HEK293T (cell line): ENCODE data around the gene HASPIN.

Experiments used
- CTCF ChIA-PET: fragments of 350-600 bp; formaldehyde crosslinking; extraction: SDS; loops from one replicate; lab custom pipeline; 2021; ENCODE audit warnings: antibody characterized with exemption, inconsistent platforms; lab: Yijun Ruan, JAX
- POLR2A ChIA-PET: fragments of 350-600 bp; formaldehyde crosslinking; extraction: SDS; loops from one replicate; lab custom pipeline; 2020; ENCODE audit warnings: antibody characterized with exemption, inconsistent platforms; lab: Yijun Ruan, JAX
- DNase-seq: peaks from one replicate; pipeline ENCODE4 v3.0.0; 2012; ENCODE audit warnings: mixed read lengths; ENCODE audit errors: extremely low spot score
- ARNT ChIP-seq: fragments of 450-650 bp; IDR thresholded peaks from 2 replicates; pipeline ENCODE4 v1.6.1; 2017; ENCODE audit warnings: mild to moderate bottlenecking
- BHLHE40 ChIP-seq: fragments of 450-650 bp; IDR thresholded peaks from 2 replicates; pipeline ENCODE4 v1.6.1; 2016; ENCODE audit warnings: mild to moderate bottlenecking, moderate library complexity, borderline replicate concordance
- CTBP1 ChIP-seq: fragments of 450-650 bp; IDR thresholded peaks from 2 replicates; pipeline ENCODE4 v1.6.1; 2016; ENCODE audit warnings: borderline replicate concordance
- ELF4 ChIP-seq: fragments of 450-650 bp; IDR thresholded peaks from 2 replicates; pipeline ENCODE4 v1.6.1; 2017; ENCODE audit warnings: antibody characterized with exemption
- FOXA1 ChIP-seq: fragments of 450-650 bp; IDR thresholded peaks from 2 replicates; pipeline ENCODE4 v1.6.1; 2016; ENCODE audit warnings: mild to moderate bottlenecking
- FOXK2 ChIP-seq: fragments of 450-650 bp; IDR thresholded peaks from 2 replicates; pipeline ENCODE4 v1.6.1; 2016; ENCODE audit warnings: mild to moderate bottlenecking
- FOXM1 ChIP-seq: fragments of 450-650 bp; IDR thresholded peaks from 2 replicates; pipeline ENCODE4 v1.6.1; 2017; ENCODE audit warnings: mild to moderate bottlenecking, borderline replicate concordance
- HDGF ChIP-seq: fragments of 450-650 bp; IDR thresholded peaks from 2 replicates; pipeline ENCODE4 v1.6.1; 2017; ENCODE audit warnings: antibody characterized with exemption, borderline replicate concordance
- L3MBTL2 ChIP-seq: fragments of 450-650 bp; conservative IDR thresholded peaks from 2 replicates; pipeline ENCODE4 v1.6.1; 2016; ENCODE audit warnings: mild to moderate bottlenecking
- LEF1 ChIP-seq: fragments of 450-650 bp; IDR thresholded peaks from 2 replicates; pipeline ENCODE4 v1.6.1; 2017; ENCODE audit warnings: mild to moderate bottlenecking, borderline replicate concordance
- NFRKB ChIP-seq: fragments of 450-650 bp; IDR thresholded peaks from 2 replicates; pipeline ENCODE4 v1.6.1; 2016; ENCODE audit warnings: mild to moderate bottlenecking, moderate library complexity
- SP1 ChIP-seq: fragments of 450-650 bp; IDR thresholded peaks from 2 replicates; pipeline ENCODE4 v1.6.1; 2017
- SUZ12 ChIP-seq: fragments of 450-650 bp; IDR thresholded peaks from 2 replicates; pipeline ENCODE4 v1.6.1; 2016; ENCODE audit warnings: mild to moderate bottlenecking
- TARDBP ChIP-seq: fragments of 450-650 bp; IDR thresholded peaks from 2 replicates; pipeline ENCODE4 v1.6.1; 2016
- ZNF384 ChIP-seq: fragments of 450-650 bp; IDR thresholded peaks from 2 replicates; pipeline ENCODE4 v1.6.1; 2016
- TF ChIP-seq, protein P1 (sequence below): fragments of 450-650 bp; IDR thresholded peaks from 2 replicates; pipeline ENCODE4 v1.6.1; 2016

The HASPIN gene

DNA sequence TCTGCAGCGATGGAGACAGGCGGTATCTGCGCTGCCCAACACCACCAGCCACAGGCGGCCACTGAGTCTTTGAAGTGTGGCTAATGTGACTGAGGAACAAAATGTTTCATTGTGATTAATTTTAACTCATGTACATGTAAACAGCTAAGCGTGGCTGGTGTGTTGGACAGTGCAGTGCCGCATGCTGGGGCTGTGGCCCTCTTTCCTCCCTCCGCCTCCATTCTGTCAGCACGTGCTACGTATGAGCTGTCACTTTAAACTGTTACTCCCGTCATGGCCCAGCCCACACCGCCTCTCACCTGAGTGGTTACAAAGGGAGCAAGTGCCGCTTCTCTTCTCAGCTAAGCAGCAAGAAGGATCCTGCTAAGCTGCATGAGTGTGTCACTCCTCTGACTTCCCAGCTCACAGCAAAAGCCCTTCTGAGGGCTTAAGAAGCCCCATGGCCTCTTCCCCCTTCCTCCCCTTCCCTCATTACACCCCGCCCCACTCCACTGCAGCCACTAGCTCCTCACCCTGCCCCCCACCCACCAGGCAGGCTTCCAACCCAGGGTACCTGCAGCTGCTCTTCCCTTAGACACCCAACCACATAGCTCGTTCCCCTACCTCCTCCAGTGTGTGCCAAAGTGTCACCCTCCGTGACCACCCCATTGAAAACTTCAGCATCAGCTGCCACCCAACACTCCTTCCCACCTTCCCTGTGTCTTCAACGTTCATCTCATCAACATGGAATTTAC is 15.0 kb downstream of the HASPIN start:
- ChIA-PET CTCF (interaction anchor here (0.6 to 2.8 kb wide), 10 partner anchors 18 to 296 kb away, joined by 3 to 30 read pairs (median 4); partner anchors contain the start of gene NCBP3), POLR2A (interaction anchor here (1.1 kb wide), 1 partner anchor 15 kb away, joined by 4 read pairs; the partner anchor contains the start of gene HASPIN)
- TF ChIP-seq L3MBTL2 = no peak
- TF ChIP-seq SUZ12 = no peak
- no peak for TF ChIP-seq HDGF
- TF ChIP-seq FOXK2 = no peak
- TF ChIP-seq CTBP1 = no peak
- TF ChIP-seq NFRKB = no peak
- TF ChIP-seq FOXM1 = no peak
- TF ChIP-seq ARNT = no peak
- TF ChIP-seq SP1 = no peak
- no peak for TF ChIP-seq LEF1
- DNase-seq = no peak

DNA sequence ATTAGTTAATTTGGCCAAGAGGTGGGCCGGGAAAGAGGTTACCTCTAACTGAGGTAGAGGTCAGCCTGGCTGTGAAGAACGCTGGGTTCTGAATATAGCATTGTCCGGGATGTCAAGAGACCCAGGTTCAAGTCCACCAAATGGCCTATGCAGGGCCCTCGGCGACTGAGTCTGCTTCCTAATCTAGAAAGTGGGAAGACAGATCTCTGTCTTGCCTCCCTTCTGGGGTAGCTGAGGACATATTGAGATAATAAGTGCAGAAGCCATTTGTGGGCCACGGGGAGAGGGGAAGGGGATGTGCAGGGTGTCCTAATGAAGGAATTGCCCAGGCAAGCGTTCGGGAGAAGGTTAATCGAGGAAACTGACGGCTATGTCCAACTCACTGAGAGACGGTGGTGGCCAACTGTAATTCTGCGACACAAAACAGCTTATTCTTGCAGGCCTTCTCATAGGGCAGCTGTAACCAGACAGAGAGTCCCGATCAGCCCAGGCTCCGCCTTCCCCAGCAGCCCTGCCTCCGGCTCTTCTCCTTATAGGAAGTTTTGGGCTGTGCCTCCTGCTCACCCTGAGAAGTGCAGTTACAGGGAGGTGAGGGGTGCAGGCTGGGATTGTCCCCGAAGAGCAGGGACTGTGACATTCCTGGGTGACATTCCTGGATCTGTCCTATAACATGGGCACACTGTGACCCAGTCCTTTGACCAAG is 15.9 kb downstream of the HASPIN start:
- POLR2A ChIA-PET = interaction anchor here (1.1 kb wide), 1 partner anchor 16 kb away, joined by 4 read pairs; the partner anchor contains the start of gene HASPIN
- TF ChIP-seq CTBP1 (no peak), LEF1 (no peak), NFRKB (no peak), HDGF (no peak), BHLHE40 (no peak), L3MBTL2 (no peak), SUZ12 (no peak)
- TF ChIP-seq, protein P1, sequence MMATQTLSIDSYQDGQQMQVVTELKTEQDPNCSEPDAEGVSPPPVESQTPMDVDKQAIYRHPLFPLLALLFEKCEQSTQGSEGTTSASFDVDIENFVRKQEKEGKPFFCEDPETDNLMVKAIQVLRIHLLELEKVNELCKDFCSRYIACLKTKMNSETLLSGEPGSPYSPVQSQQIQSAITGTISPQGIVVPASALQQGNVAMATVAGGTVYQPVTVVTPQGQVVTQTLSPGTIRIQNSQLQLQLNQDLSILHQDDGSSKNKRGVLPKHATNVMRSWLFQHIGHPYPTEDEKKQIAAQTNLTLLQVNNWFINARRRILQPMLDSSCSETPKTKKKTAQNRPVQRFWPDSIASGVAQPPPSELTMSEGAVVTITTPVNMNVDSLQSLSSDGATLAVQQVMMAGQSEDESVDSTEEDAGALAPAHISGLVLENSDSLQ = no peak
- DNase-seq = no peak
- CTCF ChIA-PET = interaction anchor here (0.6 to 2.8 kb wide), 3 partner anchors 19 to 113 kb away, joined by 3 to 30 read pairs (median 3); no protein-coding TSS in a partner anchor

GRCh38 chr17:3740611-3741073 is 16.9 kb downstream of the HASPIN start:
- ChIA-PET CTCF (interaction anchor here (0.6 to 0.7 kb wide), 2 partner anchors 120 to 900 kb away, joined by 3 to 8 read pairs; no protein-coding TSS in a partner anchor), POLR2A (interaction anchor here (1.1 kb wide), 1 partner anchor 17 kb away, joined by 3 read pairs; the partner anchor contains the start of gene HASPIN)
- no peak for DNase-seq
- no peak for TF ChIP-seq HDGF
- TF ChIP-seq ARNT = no peak
- no peak for TF ChIP-seq ZNF384
- no peak for TF ChIP-seq ELF4

- TF ChIP-seq FOXK2 (no peak), BHLHE40 (no peak), LEF1 (no peak), ZNF384 (no peak), ELF4 (no peak), NFRKB (no peak), SP1 (no peak), FOXM1 (no peak), CTBP1 (no peak), ARNT (no peak), HDGF (no peak), L3MBTL2 (no peak), TARDBP (no peak)
- TF ChIP-seq, protein P1 = no peak
- POLR2A ChIA-PET = no interaction called here
- no peak for DNase-seq
- CTCF ChIA-PET = no interaction called here
These were observed 20.3 kb downstream of the HASPIN start for GRCh38 chr17:3744014-3744413.

DNA sequence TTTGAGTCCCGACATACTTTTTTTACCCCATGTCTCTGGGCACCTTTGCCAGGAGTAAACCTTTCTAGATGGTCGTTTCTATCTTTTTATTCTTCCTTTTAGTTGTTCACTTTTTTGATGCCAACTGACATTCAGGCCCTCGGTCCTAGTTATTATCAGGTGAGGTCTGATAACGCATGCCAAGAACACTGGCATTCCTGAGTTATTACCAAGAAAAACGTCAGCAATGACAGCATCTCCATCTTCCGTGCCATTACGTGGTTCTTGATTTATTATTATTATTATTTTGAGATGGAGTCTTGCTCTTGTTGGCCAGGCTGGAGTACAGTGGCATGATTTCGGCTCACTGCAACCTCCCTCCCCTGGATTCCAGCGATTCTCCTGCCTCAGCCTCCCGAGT is 21.4 kb downstream of the HASPIN start:
- POLR2A ChIA-PET = no interaction called here
- CTCF ChIA-PET = no interaction called here
- no peak for DNase-seq
- TF ChIP-seq NFRKB (no peak), BHLHE40 (no peak), HDGF (no peak), ARNT (no peak)

- ChIA-PET CTCF (interaction anchor here (1.4 kb wide), 1 partner anchor 10 kb away, joined by 6 read pairs; no protein-coding TSS in a partner anchor), POLR2A (no interaction called here)
- DNase-seq = no peak
- TF ChIP-seq, protein P1 = no peak
- TF ChIP-seq ELF4 = no peak
- TF ChIP-seq HDGF = no peak
- no peak for TF ChIP-seq FOXK2
- TF ChIP-seq CTBP1 = no peak
- TF ChIP-seq LEF1 = no peak
- TF ChIP-seq BHLHE40 = no peak
- no peak for TF ChIP-seq SP1
- TF ChIP-seq NFRKB = no peak
- no peak for TF ChIP-seq SUZ12
- no peak for TF ChIP-seq L3MBTL2
- TF ChIP-seq ZNF384 = no peak
- no peak for TF ChIP-seq TARDBP
- TF ChIP-seq FOXM1 = no peak
- no peak for TF ChIP-seq FOXA1
- TF ChIP-seq ARNT = no peak
These were observed 24.1 kb downstream of the HASPIN start for GRCh38 chr17:3747805-3748204.
